Forelimb muscle (tissue), 1 donor: Measurements from ENCODE around the gene HSD11B1. TPM values are rescaled to one million over a fixed set of nuclear protein-coding genes. Genes with fewer than 3 reads are reported as not detected.

Source experiments
- polyA plus RNA-seq: library from polyadenylated mRNA; unstranded; fragments of 120-200 nt; gene quantifications from one replicate; pipeline ENCODE4 v1.2.1, GENCODE V29; 2013; ENCODE audit not compliant: insufficient read length

HSD11B1 gene
- polyA plus RNA-seq, 1 donor, result not detected

Other genes with a start within 250 kb of the HSD11B1 start
- gene CAMK1G, start 121.1 kb upstream of the HSD11B1 start, polyA plus RNA-seq, result not detected
- gene LAMB3, start 52.4 kb upstream of the HSD11B1 start, polyA plus RNA-seq, result 0.70 TPM
- gene G0S2, start 29.4 kb upstream of the HSD11B1 start, polyA plus RNA-seq, result 3.8 TPM
- 3.1 TPM for gene TRAF3IP3, start 51.2 kb downstream of the HSD11B1 start, polyA plus RNA-seq
- 2.3 TPM for gene C1orf74, start 79.7 kb downstream of the HSD11B1 start, polyA plus RNA-seq
- gene IRF6, start 101.3 kb downstream of the HSD11B1 start, polyA plus RNA-seq, result 0.34 TPM
- gene UTP25, start 123.1 kb downstream of the HSD11B1 start, polyA plus RNA-seq, result 6.1 TPM
- gene SYT14, start 233.4 kb downstream of the HSD11B1 start, polyA plus RNA-seq, result 1.7 TPM